RPMI7951 (cell line): ENCODE results near the gene BRPF1. TPM values are rescaled to one million over a fixed set of nuclear protein-coding genes. Genes with fewer than 3 reads are reported as not detected.

ENCODE experiments used
- DNase-seq: peaks from one replicate; pipeline ENCODE4 v3.0.0-alpha.2; 2012; ENCODE audit warnings: low read depth
- total RNA-seq: library from RNA; depleted of rRNA; stranded (reverse); fragments of >200 nt; shearing (Covaris generic); gene quantifications from 2 replicates; pipeline ENCODE4 v1.2.3, GENCODE V29; 2014

The BRPF1 gene
- total RNA-seq, 1 experiment from 2014 or later, result 14.2 TPM

GRCh38 chr3:9703736-9704346, 27.7 kb upstream of the BRPF1 start, which contains the start of gene CPNE9:
Gene CPNE9 (plus strand): TSS chr3:9703833. CDS start chr3:9703997, 164 bp downstream.
- no peak for DNase-seq

- peak; percentile 46 for DNase-seq
Measured at GRCh38 chr3:9704347-9705322, 26.9 kb upstream of the BRPF1 start.

GRCh38 chr3:9710174-9710739, 21.3 kb upstream of the BRPF1 start:
- no peak for DNase-seq

- DNase-seq, result no peak
Measured at GRCh38 chr3:9712415-9712814, 19.1 kb upstream of the BRPF1 start.

- DNase-seq, result no peak
Measured at GRCh38 chr3:9713142-9713541, 18.4 kb upstream of the BRPF1 start.

GRCh38 chr3:9715136-9715535, 16.4 kb upstream of the BRPF1 start:
- no peak for DNase-seq

- peak; percentile 90 for DNase-seq
Measured at GRCh38 chr3:9715764-9716437, 15.6 kb upstream of the BRPF1 start.

GRCh38 chr3:9716801-9717555, 14.6 kb upstream of the BRPF1 start:
- DNase-seq, result no peak

- DNase-seq, result no peak
Measured at GRCh38 chr3:9717563-9717962, 14.0 kb upstream of the BRPF1 start.

GRCh38 chr3:9718118-9718517, 13.4 kb upstream of the BRPF1 start:
- DNase-seq, result no peak

GRCh38 chr3:9721015-9721699, 10.4 kb upstream of the BRPF1 start:
- no peak for DNase-seq

GRCh38 chr3:9721700-9722060, 9.9 kb upstream of the BRPF1 start:
- DNase-seq, result no peak

GRCh38 chr3:9725775-9726515, 5.6 kb upstream of the BRPF1 start:
- DNase-seq, result no peak

- peak; percentile 49 for DNase-seq
Measured at GRCh38 chr3:9727041-9727595, 4.4 kb upstream of the BRPF1 start.

GRCh38 chr3:9727743-9728142, 3.8 kb upstream of the BRPF1 start:
- no peak for DNase-seq

- DNase-seq, result no peak
Measured at GRCh38 chr3:9729419-9729818, 2.1 kb upstream of the BRPF1 start.

- DNase-seq, result no peak
Measured at GRCh38 chr3:9730657-9731205, 804 bp upstream of the BRPF1 start.

- no peak for DNase-seq
Measured at GRCh38 chr3:9732080-9732739, 675 bp downstream of the BRPF1 start.

- DNase-seq, result peak; percentile 59
Measured at GRCh38 chr3:9732740-9733115, 1.2 kb downstream of the BRPF1 start.
